Measurements from ENCODE around the gene QRFP.

DNA sequence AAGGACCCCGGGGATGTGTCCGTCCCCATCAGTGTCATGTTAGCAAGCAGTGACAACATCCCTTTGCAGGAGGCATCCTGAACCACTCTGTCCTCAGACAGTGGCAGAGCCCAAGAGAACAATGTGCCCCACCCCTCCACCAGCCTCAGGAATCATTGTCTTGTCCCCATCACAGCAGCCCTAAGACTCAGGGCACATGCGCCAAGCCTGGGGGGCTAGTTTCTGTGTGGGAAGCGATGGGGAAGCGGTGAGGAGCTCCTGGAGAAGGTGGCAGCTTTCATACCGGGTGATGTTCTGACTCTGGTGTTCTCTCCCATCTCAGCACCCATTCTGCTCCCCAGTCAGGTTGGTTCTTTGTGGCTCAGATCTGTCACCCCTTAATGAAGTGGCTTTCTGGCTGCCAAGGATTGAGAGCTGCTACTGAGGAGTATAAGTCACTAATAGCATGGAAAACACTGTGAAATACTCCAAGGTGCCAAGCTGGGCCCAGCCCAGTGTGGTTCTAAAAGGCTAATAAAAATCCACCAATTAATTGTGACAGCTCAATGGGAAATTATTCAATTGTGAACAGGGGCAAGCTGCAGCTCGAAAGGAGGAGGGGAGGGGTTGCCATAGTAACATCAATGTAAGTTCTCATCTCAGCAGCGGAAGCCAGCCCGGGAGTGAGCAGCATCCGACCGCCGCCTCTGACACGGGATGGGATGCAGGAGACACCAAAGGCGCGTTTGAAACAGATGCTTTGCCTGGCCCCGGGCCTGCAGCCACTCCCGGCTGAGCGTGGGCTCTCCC is 4.7 kb downstream of the QRFP start:
- TF ChIP-seq POLR2AphosphoS5 (IDR thresholded peaks at IDR 0.05): no peak
- TF ChIP-seq EP300 (IDR thresholded peaks at IDR 0.05): no peak

All from gastroesophageal sphincter (tissue), 2 donors.